HG03442 (cell line): ENCODE data around the gene PLP2.

Experiments
- ATAC-seq: cut with Tn5 transposase; IDR thresholded peaks from one replicate; pipeline ENCODE4 v1.9.1; 2021; ENCODE audit warnings: mild to moderate bottlenecking, moderate library complexity; ENCODE audit not compliant: unreplicated experiment

PLP2 gene

DNA sequence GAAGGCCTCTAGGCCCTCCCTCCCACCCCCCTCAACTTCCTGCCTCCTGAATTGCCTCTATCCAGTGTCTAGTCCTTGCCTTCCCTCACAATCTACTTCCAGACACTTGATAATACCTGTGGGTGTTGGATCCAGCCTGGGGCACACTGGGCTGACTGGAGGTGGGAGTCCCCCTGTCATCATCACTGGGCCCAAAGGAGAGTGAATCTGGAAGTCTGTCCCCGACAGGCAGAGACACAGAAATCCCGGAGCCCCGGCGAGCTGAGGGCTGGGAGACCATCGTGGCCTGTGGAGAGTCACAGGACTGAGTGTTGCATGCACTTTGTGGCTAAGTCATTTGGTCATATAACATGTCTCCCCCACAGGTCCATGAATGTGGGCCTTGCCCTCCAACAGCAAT lies 36.7 kb downstream of the PLP2 start:
- no peak for ATAC-seq

DNA sequence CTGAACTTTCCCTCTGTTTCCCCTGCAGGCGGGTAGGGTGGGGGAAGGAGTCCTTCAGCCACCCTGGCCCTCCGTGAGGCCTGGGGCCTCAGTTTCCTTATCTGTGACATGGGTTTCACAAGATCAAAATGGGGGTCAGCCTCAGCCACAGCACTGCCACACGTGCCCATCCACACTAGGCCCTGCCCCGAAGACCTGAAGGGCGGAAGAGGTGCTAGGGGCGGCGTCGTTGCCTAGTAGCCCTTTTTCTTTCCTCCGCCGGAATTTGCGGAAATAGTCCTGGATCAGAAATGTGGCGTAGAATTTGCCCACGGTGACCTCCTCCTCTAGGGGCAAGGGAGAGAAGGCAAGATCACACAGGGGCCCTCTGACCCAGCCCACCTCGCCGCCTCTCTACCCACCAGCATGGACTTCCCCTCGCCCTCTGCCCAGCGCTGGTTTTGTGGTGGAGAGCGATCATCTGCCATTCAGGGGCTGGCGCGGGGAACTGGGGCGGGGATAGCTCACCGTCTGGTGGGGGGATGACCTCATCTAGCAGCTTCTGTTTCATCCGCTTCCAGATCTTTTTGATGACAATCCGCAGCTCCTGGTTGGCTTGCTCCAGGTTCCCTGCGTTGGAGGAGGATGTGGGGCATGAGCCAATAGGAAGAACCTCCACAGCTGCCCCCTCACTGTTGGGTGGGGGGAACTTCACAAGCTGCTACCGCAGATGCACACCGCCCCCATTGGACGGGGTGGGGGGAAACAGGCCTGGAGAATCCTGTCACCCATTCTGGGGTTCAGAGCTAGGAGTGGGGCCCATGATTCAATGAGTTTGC lies 37.9 kb downstream of the PLP2 start:
- ATAC-seq = no peak

DNA sequence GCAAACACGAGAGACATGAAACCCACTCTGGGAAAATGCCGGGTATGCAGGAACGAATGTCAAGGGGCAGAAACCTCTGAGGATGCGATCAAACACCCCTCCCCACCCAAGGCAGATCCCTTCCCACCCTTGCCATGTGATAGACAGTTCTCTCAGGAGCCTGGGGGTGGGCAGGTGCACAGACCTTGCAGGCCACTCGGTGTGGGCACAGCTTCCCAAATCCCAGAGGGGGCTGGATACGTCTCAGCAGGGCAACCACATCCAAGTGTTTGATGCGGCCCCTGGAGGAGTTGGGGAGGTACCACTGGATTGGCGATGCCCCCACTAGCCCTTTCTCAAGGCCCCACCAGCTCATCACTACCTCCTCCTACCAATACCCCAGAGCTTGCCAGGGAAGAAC lies 38.7 kb downstream of the PLP2 start:
- ATAC-seq = no peak

DNA sequence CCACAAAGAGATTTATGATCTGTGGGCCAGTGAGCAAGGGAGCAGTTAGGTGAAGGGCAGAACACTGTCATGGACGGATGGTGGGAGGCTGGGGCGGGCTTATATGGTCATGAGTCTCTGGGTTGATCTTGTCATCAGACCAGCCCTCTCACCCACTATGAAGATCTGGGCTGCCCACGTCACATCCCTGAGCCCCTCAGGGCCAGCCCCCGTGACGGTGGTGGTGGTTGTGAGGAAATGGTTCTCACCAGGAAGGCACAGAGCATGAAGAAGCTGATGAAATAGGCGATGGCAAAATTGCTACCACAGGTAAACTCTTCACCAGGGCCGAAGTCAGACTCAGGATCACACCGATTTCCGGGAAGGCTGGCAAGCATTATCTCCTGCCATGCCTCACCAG lies 39.4 kb downstream of the PLP2 start:
- no peak for ATAC-seq

DNA sequence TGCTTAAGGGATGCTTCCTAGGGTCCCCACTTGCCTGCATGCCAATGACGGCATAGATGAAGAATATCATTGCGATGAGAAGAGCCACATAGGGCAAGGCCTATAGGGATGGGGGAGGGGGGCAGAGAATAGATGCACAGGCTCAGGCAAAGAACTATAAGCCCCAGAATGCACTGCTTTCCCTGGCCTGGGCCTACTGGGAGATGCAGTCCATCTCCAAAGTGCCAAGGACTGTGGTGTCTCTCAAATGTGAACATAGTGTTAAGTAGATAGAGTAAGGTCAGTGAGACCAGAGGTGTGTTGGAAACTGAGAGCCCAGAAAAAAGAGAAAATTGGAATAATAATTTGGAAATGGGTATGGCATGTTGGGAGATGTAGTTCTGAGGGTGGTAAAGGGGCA lies 40.5 kb downstream of the PLP2 start:
- ATAC-seq = no peak

DNA sequence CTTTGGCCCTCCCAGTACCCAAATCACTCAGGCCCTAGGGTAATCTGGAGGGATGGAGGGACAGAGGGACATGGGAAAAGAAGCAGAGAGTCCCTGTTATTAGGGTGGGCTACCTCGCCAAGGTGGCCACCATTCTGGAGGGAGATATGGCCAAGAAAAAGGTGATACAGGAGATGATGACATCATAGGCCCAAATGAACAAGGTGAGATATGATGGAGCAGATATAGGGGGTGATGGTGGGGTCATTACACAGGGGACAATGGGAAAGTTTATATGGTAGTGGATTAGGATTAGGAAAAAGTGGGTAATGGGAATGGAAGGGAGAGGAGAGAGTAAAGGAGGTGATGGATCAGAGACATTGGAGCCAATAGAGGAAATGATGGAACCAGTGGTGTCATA lies 41.2 kb downstream of the PLP2 start:
- no peak for ATAC-seq

DNA sequence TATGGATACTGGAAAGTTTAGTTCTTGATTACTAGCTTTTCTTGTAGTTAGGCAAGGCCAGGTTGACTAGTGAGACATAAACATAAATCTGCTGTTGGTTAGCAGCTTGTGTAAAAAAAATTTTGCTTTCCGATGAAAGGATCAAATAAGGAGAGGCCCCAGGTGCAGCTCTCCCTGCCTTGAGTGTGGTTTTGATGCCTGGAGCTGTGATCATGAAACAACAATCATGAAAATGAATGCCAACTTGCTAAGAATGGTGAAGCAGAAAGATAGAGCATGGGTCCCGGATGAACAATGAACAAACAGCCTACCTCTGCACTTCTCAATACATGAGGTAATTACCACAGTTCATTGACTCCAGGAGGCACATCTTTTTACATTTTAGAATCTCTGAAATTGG lies 42.7 kb downstream of the PLP2 start:
- no peak for ATAC-seq

DNA sequence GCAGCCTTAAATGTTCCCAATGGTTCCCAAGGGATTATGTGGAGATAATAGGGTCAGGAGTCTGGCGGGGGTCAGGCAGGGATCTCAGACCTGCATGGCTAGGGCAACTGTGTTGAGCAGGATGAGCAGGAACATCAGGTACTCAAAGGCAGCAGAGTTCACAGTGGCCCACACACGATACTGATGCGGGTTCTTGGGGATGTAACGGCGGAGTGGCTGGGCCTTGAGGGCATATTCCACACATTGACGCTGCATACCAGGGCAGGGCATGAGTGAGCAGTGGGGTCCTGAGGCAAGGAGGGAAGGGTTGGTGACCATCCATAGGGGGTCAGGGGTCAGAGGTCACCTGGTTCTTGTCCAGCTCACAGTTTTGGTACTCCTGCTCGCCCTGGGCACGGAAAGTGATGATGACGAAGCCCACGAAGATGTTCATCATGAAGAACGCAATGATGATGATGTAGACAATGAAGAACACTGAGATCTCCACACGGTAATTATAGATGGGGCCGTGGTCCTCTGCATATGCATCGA lies 43.4 kb downstream of the PLP2 start:
- no peak for ATAC-seq

DNA sequence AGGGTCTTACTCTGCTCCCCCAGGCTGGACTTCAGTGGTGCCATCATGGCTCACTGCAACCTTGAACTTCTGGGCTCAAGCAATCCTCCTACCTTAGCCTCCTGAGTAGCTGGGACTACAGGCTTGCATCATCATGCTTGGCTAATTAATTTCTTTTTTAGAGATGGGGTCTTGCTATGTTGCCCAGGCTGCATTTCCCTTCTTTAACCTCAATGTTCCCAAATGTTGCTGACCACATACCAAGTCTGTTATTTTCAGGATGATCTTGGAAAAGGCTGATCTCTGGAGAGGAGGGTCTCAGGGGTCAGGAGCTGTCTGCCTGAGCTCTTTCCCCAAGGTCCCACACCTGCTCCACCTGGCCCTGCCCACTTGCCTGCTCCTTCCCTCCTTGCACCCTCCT lies 48.4 kb downstream of the PLP2 start:
- no peak for ATAC-seq

DNA sequence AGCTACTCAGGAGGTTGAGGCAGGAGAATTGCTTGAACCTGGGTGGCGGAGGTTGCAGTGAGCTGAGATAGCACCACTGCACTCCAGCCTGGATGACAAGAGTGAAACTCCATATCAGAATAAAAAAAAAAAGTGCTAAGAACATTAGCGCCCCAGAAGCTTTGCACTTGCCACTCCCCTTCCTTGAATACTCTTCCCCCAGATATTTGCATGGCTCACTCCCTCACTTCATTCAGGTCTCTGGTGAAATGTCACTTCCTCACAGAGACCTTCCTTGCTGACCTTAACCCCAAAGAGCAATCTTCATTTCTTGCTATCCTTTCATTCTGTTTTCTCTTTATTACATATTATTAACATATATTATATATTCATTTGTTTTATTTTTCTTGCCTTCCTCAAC lies 50.2 kb downstream of the PLP2 start:
- no peak for ATAC-seq
